Anterior cingulate cortex (tissue), 58 donors: ENCODE results near the gene BRPF1.
A peak's percentile ranks its signal among the peaks of the same experiment; 100 is the strongest.

ENCODE experiments used
- DNase-seq, 58 donors: peaks; one replicate each; lab custom pipeline; 2025; lab: John Stamatoyannopoulos, UW

Gene BRPF1, protein sequence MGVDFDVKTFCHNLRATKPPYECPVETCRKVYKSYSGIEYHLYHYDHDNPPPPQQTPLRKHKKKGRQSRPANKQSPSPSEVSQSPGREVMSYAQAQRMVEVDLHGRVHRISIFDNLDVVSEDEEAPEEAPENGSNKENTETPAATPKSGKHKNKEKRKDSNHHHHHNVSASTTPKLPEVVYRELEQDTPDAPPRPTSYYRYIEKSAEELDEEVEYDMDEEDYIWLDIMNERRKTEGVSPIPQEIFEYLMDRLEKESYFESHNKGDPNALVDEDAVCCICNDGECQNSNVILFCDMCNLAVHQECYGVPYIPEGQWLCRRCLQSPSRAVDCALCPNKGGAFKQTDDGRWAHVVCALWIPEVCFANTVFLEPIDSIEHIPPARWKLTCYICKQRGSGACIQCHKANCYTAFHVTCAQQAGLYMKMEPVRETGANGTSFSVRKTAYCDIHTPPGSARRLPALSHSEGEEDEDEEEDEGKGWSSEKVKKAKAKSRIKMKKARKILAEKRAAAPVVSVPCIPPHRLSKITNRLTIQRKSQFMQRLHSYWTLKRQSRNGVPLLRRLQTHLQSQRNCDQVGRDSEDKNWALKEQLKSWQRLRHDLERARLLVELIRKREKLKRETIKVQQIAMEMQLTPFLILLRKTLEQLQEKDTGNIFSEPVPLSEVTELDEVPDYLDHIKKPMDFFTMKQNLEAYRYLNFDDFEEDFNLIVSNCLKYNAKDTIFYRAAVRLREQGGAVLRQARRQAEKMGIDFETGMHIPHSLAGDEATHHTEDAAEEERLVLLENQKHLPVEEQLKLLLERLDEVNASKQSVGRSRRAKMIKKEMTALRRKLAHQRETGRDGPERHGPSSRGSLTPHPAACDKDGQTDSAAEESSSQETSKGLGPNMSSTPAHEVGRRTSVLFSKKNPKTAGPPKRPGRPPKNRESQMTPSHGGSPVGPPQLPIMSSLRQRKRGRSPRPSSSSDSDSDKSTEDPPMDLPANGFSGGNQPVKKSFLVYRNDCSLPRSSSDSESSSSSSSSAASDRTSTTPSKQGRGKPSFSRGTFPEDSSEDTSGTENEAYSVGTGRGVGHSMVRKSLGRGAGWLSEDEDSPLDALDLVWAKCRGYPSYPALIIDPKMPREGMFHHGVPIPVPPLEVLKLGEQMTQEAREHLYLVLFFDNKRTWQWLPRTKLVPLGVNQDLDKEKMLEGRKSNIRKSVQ (N-terminal part only)

DNA sequence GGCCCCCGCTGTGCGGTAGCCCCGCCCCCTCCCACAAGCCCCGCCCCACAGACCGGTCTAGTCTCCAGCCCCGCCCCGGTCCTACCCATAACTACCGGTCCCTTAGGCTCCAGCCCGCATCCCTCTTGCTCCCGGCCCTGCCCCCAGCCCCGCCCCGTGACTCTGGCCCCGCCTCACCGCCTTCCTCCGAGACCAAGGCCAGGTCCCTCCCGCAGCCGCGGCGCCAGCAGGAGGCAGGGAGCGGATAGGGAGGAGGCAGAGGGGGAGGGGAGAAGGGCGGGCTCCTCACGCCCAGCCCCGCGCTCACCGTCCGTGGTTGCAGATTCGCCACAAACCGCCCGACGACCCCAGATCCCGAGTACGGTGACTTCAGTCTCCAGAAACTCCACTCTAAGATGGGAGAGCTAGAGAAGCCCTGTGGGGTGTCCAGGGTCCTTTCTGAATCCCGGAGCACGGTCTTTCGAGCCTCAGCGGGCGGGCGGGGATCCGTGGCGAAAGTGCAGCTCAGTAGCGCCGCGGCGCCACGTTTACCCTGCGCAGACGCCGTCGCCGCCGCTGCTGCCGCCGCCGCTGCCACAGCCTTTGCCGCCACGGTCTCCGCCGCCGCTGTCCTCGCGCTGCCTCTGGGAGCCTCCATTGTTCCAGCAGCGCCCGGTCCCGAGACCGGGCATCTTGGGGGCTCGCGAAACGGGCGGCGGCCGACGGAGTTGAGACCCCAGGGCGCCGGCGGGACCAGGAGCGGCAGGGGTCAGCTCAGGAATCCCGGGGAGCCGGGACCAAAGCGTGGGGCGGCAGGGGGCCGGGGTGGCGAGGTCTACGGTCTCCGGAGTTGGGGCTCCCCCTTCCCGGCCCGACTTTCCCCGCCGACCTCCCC lies at the start of gene BRPF1:
Gene BRPF1 (plus strand): TSS at position 530 of the 874 bp plus-strand sequence. CDS start 2,406 bp downstream, outside the sequence.
- peak; percentile 78 to 100 (median 99) for DNase-seq

DNA sequence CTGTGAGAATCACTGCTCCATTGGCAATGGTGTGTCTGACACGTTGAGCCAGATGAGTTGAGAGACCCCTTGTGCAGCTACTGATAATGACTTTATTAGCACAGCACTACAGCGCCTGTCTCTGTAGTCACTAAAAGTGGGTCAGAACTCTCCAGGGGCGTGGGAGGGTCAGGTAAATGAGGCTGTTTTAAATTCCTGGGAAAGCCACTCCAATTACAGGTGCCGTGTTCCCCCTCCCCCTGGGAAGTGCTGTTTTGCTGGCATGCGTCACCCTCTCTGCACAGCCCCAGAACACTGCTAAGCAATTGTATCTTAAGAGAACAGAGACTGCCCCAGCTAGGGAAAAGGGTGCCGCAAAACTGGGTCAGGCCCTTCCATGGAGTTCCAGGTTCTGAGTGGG lies 49.4 kb upstream of the BRPF1 start:
- DNase-seq: peak in 1 of 58 donors; percentile 17

DNA sequence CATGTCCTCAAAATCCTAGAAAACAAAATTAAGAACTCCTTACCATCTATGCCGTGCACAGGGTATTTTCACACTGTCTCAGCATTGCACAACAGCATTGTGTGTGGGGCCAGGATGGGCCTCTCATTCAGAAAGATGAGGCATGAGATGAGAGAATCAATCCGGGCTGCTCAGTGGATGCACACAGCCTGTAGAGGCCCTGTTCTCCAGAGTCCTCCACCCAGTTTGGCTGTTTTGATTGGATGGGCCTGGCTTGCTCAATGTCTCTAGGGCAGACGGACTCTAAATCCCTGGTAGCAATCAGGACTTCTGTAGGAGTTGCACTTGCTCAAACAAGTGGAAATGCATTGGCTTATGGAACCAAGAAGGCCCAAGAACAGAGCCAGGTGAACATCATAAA lies 48.1 kb upstream of the BRPF1 start:
- DNase-seq: no peak

DNA sequence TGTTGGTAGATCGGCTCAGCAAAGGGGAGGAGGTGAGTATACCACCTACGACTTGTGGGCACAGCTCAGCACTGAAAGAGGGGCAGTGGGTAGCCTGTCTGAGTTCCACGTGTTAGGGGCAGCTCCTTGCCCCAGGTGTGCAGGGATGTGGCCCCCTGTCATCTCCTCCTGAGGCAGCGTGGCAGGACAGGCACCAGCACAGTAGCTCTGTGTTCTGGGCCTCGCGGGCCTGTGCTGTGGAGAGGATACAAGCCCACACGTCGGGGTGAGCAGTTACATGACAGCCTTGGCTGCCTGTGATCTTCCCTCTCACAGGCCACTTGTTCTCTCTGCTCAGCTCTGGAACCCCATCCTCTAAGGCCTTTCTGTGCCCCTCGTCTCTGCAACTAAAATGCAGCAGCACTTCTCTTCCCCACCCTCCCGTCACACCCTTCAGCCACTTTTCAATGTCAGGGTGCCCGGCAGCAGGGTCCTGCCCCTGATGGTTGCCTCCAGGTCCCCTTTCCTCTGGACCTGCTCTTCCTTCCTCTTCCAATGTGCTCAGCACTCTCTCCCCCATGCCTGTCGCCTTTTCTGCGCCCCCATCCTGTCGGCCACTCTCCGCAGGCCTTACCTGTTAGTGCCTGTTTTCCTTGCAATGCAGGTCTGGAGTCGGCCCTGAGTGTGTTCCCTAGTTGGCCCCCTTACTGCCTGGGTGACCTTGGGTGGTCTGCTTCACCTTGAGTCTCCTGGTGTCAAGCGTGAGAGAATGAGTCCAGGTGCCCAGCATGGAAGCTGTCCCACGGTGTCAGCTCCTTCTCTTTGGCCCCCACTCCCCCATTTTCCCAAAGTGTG lies 46.1 kb upstream of the BRPF1 start:
- no peak for DNase-seq

DNA sequence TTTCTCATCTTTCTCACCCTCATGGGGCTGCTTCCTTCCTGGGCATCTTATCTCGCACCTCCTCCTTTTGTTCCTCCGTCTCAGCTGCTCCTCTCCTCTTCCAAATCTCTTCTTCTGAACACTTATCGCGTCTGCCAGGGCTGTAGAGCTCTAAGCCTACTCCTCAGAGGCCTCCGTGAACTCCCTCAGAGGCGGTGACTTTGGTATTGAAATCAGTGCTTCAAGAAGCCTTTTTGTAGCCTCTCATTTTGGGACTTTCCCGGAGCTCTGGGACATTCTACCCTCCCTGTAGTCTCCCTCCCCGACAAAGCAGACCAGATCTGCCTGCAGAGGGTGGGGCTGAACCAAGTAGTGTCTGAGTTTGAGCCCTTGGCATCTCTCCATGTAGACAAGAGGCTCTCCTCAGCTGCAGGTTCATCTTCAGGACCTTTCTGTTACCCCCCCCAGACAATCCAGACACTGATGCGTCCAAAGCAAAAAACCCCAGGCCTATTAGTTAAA lies 45.4 kb upstream of the BRPF1 start:
- DNase-seq: no peak

DNA sequence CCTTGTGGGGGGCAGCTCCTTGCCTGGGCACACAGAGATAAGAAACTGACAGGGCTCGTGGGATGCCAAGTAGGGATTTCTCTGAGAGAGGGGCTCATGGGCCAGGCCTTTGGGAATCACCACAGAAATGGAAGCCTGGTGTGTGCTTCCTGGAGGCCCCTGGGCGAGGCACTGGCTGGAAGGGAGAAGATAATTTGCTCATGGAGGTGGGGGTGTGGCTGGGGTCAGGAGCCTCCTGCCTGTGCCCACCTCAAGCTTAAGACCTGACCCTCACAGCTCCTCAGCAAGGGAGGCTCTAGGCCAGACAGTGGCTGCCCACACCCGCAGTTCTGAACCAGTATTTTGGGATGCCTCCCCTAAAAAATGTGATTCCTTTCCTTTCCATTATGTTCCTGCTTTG lies 44.8 kb upstream of the BRPF1 start:
- no peak for DNase-seq

DNA sequence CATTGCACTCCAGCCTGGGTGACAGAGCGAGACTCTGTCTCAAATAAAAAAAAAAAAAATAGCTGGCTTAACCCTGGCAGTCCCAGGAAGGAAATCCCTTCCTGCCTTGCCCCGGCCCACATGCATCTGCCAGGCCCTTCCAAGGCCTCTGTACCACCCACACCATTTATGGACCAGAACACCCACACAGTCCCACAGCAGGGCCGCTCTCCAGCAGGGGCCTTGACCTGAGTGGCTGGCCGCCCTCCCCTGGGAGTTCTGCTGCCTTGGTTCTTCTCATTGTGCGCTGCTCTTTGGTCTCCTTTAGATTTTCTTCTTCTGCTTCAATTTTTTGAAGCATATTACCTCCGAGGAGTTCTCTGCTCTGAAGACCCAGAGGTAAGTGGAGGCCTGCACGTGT lies 44.0 kb upstream of the BRPF1 start:
- no peak for DNase-seq

DNA sequence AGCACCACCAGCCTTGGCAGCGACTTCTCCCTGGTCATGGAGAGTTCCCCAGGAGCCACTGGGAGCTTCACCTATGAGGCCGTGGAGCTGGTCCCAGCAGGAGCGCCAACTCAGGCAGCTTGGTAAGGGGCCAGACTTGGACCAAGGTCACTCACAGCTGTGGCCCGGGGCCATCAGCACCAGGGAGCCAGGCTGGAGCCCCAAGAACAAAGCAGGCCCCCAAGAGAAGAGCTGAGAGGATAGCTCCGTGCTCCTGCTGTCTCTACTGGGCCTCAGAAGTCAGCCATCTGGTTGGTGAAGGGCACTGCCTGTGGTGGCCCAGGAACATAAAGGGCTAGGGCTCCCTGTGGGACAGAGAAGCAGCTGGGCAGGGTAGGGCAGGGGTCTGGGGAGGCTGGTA lies 42.6 kb upstream of the BRPF1 start:
- DNase-seq: no peak

DNA sequence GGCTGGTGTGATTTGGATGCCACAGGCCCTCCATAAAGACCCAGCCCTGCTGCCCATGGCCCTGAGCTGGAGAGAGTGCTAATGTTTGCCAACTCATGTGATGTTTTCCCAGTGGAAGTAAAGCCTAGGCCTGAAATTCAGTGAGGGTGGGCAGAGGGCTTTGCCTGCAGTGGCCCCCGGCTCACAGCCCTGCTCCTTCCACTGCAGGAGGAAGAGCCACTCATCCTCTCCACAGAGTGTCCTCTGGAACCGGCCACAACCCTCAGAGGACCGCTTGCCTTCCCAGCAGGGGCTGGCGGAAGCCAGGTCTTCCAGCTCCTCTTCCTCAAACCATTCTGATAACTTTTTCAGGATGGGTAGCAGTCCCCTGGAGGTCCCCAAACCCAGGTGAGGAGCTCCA lies 41.8 kb upstream of the BRPF1 start:
- DNase-seq: no peak

DNA sequence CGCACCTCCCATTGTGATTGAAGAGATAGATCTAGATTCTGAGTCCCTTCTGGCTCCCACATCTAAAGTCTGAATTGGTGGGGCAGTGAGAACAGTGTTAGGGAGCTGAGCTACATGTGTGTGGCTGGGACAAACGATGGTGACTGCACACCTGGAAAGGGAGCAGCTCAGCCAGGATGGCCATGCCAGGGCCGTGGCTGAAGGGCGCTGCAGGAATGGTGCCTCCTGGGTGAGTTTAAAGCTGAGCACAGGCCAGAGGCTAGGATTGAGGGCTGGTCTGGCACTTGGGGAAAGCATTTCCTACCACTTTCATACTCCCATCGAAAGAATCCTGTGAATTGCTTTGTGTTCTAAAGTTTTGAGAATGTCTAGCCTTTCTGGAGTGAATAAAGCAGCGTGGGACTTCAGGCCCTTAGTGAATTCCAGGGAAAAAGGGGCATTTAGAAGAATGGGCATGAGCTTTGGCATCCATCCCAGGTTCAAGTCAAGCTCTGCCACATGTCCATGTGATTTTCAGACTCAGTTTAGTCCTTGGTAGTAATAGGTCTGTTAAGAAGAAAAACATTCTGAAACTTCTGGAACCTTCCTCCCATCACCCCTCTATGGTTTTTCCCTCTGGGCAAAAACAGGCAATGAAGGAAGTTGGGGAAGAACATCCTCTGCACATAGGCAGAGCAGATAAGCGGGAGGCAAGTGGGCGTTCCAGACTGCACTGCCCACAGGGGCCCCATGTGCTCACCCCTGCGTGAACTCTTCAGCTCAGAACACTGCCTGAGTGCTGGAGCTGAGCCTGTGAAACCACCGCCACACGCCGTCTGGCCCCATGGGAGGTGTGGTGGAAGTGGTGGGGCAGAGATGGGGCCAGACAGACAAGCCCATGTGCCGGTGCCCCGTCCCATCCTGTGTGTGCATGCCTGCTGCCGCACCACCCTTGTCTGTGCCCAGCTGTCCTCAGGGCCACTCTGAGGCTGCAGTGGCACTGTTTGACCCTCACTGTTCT lies 40.8 kb upstream of the BRPF1 start:
- DNase-seq: peak in 6 of 58 donors; percentile 7 to 34 (median 22)

DNA sequence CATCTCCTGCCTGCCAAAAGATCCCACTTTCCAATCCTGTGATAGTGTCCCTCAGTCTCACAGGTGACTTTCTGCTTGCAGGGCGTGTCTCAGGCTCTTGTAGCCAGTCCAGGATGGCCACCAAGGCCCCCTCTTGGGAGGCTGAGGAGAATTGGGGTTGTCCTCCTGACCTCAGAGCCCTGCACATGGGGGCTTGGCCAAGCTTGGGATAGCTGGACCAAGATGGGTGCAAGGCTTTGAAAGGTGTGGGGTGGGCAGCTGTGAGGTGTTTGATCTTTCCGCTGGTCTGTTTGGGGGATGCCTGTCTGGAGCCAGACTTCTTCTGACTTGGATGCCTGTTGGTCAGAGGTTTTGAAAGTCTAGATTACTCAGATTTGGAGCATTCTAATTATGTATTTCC lies 39.9 kb upstream of the BRPF1 start:
- no peak for DNase-seq

DNA sequence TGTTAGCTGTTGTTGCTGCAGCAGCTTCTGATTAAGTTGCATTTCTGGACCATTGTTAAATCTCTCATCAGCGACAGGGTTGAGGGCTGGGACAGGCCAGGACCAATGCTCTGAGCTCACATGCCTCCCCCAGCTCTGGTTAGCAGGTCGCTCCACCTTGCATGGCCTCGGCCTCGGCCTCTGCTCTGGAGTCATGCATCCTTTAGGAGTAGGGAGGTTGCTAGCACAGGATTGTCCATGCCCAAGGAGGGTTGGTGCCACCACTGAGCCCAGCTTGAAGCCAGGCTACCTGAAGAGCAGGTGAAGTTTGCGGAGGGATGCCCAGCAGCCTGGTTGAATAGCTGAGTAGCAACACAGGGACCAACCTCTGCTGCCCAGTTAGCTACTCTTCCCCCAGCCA lies 39.1 kb upstream of the BRPF1 start:
- DNase-seq: no peak

DNA sequence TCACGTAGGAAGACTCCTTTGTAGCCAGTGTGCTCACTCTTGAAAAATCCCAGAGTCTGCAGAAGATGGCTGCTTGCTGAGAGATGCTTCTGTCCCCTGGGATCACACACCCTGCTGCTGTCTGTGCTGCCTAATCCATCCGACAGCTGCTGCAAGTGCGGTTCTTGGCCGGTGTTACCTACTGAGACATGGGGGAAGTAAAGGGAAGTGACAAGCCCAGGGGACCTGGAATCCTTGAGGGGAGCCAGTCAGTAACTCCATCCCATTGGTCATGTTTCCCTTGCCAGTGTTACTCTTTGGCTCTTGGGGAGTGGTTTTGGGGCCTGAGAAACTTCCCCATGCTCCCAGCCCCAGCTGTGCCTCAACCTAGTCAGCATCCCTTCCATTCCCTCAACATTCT lies 36.2 kb upstream of the BRPF1 start:
- no peak for DNase-seq

DNA sequence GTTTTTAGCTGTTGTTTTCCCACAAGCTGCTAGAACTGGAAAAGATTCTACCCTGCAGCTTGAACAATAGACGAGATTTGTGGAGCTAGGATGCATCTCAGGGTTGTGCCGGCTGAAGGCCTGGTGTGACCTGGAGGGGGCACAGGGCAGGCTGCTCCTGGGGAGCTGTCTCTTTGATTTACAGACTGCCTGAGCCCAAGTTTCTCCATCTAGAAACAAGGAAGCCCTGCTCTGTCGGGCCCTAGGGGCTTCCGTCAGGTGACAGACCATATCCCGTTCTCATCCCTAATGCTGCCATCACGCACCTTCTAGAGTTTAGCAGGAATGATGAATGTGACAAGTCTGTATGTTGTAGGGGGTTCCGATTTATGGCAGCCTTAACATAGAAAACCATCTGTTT lies 35.8 kb upstream of the BRPF1 start:
- DNase-seq: no peak

DNA sequence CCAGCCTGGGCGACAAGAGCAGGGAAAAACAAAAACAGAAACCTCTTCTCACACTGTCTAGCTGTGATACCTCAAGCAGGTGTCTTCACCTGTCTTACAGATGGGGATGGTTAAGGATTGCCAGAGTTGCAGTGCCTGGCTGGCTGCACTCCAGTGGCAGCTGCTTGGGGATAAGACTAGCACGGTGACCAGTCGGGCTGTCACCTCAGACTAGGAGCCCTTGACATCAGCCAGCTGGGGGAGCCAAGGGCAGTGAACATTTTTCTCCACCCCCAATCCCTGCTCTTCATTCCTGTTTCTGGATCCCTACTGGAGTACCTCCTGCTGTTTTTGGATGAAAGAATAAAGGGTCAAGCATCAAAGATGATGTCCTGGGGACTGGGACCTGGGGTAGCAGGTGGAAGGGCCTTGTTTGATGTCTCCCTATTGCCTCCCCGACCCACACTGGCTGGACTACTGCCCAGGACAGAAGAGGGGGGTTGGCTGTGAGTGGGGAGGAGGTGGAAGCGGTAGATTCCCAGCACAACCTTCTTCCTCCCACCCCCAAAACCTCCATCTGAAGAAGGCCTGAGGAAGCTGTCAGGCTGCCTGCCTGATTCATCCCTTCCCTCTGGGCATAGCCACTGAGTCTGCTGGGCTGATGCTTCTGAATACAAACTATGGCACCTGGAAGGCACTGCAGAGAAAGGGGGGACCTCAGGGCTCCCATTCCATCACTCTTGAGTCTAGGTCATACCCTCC lies 34.9 kb upstream of the BRPF1 start:
- no peak for DNase-seq

DNA sequence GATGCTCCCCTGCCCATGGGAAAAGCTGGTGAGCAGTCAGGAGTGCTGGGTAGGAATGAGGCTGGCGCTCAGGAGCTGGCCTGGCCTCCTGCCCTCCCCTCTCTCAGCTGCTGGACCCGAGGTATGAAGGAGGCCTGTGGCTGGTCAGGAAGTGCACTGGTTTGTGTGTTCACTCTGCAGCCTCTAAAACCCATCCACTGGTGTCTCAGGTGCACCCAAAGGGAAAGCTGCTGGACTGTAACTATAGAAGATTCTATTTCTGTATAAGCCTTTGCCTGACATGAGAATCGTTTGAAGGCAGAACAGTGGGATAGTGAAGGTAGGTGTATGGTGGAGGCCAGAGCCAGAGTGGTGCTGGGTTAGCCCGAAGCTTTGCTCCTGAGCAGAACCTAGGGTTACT lies 33.6 kb upstream of the BRPF1 start:
- DNase-seq: no peak

DNA sequence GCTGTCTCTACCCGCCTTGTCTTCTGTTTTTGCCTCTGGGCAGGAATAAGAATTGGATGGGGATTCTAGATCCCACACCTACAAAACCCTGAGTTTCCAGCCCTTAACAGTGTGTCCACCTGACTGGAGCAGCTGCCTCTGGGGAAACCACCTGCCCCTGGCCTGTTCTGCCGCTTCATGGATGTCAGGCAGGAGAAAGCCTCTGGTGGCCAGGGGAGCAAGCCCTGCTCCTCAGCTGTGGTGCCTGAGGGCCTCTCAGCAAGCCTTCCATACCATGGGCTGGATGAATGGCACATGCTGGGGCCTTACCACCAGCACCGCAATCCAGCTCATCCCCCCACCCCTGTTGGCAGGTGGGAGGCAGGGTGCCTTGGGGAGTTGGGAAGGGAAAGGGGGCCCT lies 33.2 kb upstream of the BRPF1 start:
- DNase-seq: no peak
